ENCODE results near the gene CAPZB.

DNA sequence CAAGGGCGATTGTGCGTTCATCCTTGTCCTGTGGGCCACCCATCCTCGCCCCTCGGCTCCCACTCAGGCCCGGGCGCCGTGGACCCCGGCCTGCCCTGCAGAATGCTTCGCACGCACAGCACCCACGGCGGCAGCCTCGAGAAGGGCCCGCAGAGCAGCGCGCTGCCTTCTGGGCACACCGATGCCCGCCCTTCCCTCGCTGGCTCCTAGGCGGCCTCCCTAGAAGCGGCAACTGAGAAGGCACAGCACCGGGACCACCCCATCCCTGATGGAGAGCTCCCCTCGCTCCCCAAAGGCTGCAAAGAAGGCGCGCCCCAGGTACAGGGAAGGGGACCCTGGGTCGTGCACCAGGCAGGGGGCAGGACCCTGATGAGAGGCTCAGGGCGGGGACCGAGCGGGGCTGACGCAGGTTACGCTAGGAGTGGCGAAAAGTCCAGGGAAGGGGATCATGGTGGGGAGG lies 971 bp downstream of the CAPZB start:
- TF ChIP-seq, protein P1, sequence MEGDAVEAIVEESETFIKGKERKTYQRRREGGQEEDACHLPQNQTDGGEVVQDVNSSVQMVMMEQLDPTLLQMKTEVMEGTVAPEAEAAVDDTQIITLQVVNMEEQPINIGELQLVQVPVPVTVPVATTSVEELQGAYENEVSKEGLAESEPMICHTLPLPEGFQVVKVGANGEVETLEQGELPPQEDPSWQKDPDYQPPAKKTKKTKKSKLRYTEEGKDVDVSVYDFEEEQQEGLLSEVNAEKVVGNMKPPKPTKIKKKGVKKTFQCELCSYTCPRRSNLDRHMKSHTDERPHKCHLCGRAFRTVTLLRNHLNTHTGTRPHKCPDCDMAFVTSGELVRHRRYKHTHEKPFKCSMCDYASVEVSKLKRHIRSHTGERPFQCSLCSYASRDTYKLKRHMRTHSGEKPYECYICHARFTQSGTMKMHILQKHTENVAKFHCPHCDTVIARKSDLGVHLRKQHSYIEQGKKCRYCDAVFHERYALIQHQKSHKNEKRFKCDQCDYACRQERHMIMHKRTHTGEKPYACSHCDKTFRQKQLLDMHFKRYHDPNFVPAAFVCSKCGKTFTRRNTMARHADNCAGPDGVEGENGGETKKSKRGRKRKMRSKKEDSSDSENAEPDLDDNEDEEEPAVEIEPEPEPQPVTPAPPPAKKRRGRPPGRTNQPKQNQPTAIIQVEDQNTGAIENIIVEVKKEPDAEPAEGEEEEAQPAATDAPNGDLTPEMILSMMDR (IDR thresholded peaks at IDR 0.05; ENCODE audit: low read length): no peak
- no peak for TF ChIP-seq EZH2 (IDR thresholded peaks at IDR 0.05; ENCODE audit: borderline replicate concordance, low read length)

Measured in OCI-LY1 (cell line).